KMS-11 (cell line): ENCODE results near the gene SEPTIN2.

ENCODE experiments used
- H2AFZ ChIP-seq: fragments of 200-600 bp; sonication (generic); 2 replicates; pipeline ENCODE4 v1.6.1; 2016; ENCODE audit warnings: antibody characterized with exemption, mixed run types, low read depth
- H3K27ac ChIP-seq: fragments of 200-600 bp; sonication (generic); 2 replicates; pipeline ENCODE4 v1.6.1; 2016; ENCODE audit warnings: mild to moderate bottlenecking, mixed run types
- H3K27me3 ChIP-seq: fragments of 200-600 bp; sonication (generic); 2 replicates; pipeline ENCODE4 v1.6.1; 2017; ENCODE audit warnings: mild to moderate bottlenecking, low read depth, mixed run types, moderate library complexity; ENCODE audit not compliant: insufficient read depth
- H3K36me3 ChIP-seq: fragments of 200-600 bp; sonication (generic); 2 replicates; pipeline ENCODE4 v1.6.1; 2017; ENCODE audit warnings: mild to moderate bottlenecking, mixed run types; ENCODE audit not compliant: insufficient read depth
- H3K4me1 ChIP-seq: fragments of 200-600 bp; sonication (generic); 2 replicates; pipeline ENCODE4 v1.6.1; 2016; ENCODE audit warnings: mild to moderate bottlenecking, low read depth, mixed run types; ENCODE audit not compliant: poor library complexity, severe bottlenecking
- H3K4me2 ChIP-seq: fragments of 200-600 bp; sonication (generic); 2 replicates; pipeline ENCODE4 v1.7.0; 2016; ENCODE audit warnings: mild to moderate bottlenecking, mixed run types
- H3K4me3 ChIP-seq: fragments of 200-600 bp; sonication (generic); IDR thresholded peaks from 2 replicates; pipeline ENCODE4 v1.6.1; 2017; ENCODE audit warnings: low read depth, low read length, mixed read lengths; ENCODE audit not compliant: insufficient read depth
- H3K79me2 ChIP-seq: fragments of 200-600 bp; sonication (generic); 2 replicates; pipeline ENCODE4 v1.6.1; 2016; ENCODE audit warnings: low read depth, mixed run types; ENCODE audit not compliant: insufficient read depth
- H3K9ac ChIP-seq: fragments of 200-600 bp; sonication (generic); 2 replicates; pipeline ENCODE4 v1.6.1; 2016; ENCODE audit warnings: mild to moderate bottlenecking, mixed run types
- H4K20me1 ChIP-seq: fragments of 200-600 bp; sonication (generic); 2 replicates; pipeline ENCODE4 v1.6.1; 2016; ENCODE audit warnings: mild to moderate bottlenecking, mixed run types; ENCODE audit not compliant: insufficient read depth
- TF ChIP-seq, protein P1 (sequence below): fragments of 200-600 bp; sonication (generic); conservative IDR thresholded peaks from 2 replicates; pipeline ENCODE4 v1.6.1; 2017; ENCODE audit warnings: low read depth, mild to moderate bottlenecking, antibody characterized with exemption, low read length, moderate library complexity, mixed read lengths

SEPTIN2 gene

DNA sequence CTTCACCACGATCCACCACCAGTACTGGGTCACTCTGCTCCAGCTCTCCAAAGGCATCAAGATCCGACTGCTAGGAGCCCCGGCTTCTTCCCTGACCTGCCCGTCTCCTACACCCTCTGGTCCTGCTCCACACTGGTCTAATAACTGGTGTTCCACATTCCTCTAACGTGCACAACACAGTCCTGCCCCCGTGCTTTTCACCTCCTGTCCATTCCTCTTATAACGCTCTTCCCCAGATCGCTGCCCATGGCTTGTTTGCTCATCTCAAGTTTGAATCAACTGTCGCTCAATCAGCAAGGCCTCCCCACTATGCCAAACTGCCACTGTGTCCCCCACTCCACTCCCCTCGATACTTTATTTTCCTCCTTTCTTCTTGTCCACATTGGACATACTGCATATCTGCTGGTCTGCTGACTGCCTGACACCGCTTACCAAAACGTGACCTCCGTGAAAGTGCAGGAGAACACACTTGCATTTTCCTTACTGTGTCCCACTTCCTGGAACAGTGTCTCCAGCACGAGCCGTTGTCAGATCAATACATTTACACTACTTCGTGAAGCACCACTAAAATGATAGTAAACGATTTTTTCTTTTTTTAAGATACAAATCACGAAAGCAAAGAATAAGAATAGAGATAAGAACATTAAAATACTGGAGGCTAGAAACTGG lies 6.8 kb upstream of the SEPTIN2 start:
- Histone ChIP-seq H3K27me3 (no peaks in the 10 kb centered on the region), H3K4me3 (no peak overlapping the region), H3K4me2 (peak overlapping the region; percentile 63), H2AFZ (no peak overlapping the region), H3K4me1 (peaks cover 97% of the 10 kb centered on the region), H3K36me3 (no peaks in the 10 kb centered on the region), H3K27ac (peak overlapping the region; percentile 73), H4K20me1 (no peaks in the 10 kb centered on the region), H3K79me2 (peaks cover 93% of the 10 kb centered on the region), H3K9ac (peak overlapping the region; percentile 31; the same call in 1 of the 2 replicates)
- TF ChIP-seq, protein P1, sequence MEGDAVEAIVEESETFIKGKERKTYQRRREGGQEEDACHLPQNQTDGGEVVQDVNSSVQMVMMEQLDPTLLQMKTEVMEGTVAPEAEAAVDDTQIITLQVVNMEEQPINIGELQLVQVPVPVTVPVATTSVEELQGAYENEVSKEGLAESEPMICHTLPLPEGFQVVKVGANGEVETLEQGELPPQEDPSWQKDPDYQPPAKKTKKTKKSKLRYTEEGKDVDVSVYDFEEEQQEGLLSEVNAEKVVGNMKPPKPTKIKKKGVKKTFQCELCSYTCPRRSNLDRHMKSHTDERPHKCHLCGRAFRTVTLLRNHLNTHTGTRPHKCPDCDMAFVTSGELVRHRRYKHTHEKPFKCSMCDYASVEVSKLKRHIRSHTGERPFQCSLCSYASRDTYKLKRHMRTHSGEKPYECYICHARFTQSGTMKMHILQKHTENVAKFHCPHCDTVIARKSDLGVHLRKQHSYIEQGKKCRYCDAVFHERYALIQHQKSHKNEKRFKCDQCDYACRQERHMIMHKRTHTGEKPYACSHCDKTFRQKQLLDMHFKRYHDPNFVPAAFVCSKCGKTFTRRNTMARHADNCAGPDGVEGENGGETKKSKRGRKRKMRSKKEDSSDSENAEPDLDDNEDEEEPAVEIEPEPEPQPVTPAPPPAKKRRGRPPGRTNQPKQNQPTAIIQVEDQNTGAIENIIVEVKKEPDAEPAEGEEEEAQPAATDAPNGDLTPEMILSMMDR, result no peak

DNA sequence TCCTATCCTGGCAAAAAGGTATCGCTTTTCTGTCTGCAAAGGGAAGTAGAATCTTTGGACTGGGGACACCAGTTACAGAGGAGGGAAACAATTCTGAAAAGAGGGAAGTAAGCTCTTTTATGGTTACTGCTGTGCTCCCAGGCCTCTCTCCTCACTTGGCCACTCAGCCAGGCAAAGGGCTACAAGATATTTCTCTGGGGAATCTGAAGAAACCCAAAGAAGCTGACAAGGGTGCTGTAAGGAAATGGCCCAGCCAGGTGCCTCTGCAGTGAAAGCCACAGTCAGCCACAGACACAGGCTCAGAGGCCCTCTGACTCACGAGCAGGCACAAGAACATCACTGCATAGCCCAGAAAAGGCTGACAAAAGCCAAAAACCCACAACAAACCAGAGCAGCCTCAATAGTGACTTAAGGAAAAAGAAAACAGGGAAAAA lies 6.0 kb upstream of the SEPTIN2 start:
- Histone ChIP-seq H3K9ac (peak overlapping the region; percentile 31; the same call in 1 of the 2 replicates), H2AFZ (no peak overlapping the region), H3K4me1 (peaks cover 91% of the 10 kb centered on the region), H3K27ac (peak overlapping the region; percentile 73), H3K4me3 (peak overlapping the region; percentile 12), H3K4me2 (peak overlapping the region; percentile 63), H3K27me3 (no peaks in the 10 kb centered on the region), H3K36me3 (no peaks in the 10 kb centered on the region), H3K79me2 (peaks cover 93% of the 10 kb centered on the region), H4K20me1 (no peaks in the 10 kb centered on the region)
- TF ChIP-seq, protein P1, result no peak; the same call in 1 of the 2 replicates

DNA sequence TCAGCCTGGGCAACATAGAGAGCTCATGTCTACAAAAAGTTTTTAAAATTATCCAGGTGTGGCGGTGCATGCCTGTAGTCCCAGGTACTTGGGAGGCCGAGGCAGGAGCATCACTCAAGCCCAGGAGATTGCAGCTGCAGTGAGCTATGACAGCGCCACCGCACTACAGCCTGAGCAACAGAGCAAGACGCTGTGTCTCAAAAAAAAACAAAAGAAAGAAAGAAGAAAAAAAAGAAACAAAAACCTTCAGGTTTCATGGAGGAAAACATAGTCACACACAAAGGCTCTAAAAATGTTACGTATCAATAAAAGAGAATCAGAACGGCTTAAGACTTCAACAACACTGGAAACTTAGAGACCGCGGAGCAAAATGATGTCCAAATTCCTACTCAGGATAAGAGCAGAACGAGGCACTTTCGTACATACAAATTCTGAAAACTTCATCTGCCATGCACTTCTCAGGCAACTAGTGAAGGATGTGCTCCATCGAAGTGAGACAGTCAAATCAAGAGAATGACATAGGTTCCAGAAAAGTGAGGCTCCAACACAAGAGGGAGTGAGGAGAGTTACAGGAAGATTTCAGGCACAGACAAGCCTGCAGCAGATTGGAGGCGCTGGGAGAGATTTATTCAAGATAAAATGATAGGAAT lies 4.7 kb upstream of the SEPTIN2 start:
- no peaks in the 10 kb centered on the region for H3K27me3 ChIP-seq

DNA sequence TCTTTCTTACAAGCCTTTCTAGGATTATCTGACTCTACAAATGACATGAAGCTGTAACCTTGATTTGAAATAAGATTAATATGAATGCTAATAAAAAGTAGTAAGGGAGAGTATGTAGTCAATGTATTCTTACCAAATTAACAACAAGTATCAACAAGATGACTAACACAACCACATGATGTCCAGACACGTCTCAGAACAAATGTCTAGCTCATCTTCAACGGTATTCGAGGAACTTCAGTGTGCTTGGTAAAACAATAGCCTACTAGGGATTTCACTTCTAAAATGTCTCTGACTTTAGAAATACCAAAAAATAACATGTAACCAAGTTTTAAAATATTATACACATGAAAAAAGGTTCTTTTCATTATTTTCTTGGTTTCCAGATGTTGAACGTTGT lies 3.6 kb upstream of the SEPTIN2 start:
- no peaks in the 10 kb centered on the region for H3K27me3 ChIP-seq
- H2AFZ ChIP-seq, result no peak overlapping the region
- no peak overlapping the region; the same call in 1 of the 2 replicates for H3K27ac ChIP-seq
- no peak overlapping the region for H3K4me3 ChIP-seq
- peak overlapping the region; percentile 3; the same call in 1 of the 2 replicates for H3K4me2 ChIP-seq
- peaks cover 67% of the 10 kb centered on the region for H3K4me1 ChIP-seq
- peaks cover 85% of the 10 kb centered on the region for H3K79me2 ChIP-seq
- no peaks in the 10 kb centered on the region for H3K36me3 ChIP-seq
- no peaks in the 10 kb centered on the region for H4K20me1 ChIP-seq
- no peak overlapping the region for H3K9ac ChIP-seq
- TF ChIP-seq, protein P1, result no peak

More for the DNA sequence above, 4.7 kb upstream of the SEPTIN2 start:
- peak overlapping the region; percentile 63 for H3K4me2 ChIP-seq
- peak overlapping the region; percentile 73 for H3K27ac ChIP-seq
- H2AFZ ChIP-seq, result no peak overlapping the region
- H4K20me1 ChIP-seq, result no peaks in the 10 kb centered on the region
- peaks cover 77% of the 10 kb centered on the region for H3K4me1 ChIP-seq
- peaks cover 83% of the 10 kb centered on the region for H3K79me2 ChIP-seq
- H3K9ac ChIP-seq, result no peak overlapping the region
- H3K4me3 ChIP-seq, result no peak overlapping the region
- no peaks in the 10 kb centered on the region for H3K36me3 ChIP-seq
- TF ChIP-seq, protein P1, result no peak
